ENCODE data around the gene SYNGAP1.

DNA sequence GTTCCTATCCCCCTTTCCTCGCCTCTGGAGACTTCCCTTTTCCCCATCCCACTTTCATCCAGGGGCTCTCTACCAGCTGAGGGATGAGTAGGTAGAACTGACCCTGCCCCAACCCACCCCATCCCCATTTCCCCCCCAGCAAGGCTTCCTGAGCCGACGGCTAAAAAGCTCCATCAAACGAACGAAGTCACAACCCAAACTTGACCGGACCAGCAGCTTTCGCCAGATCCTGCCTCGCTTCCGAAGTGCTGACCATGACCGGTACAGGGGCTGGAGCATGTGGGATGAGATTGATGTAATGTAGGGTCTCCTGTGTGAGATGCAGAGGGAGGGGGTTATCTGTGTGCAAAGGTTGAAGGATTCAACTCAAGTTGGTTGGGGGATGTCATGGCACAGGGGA lies 12.7 kb downstream of the SYNGAP1 start:
- TF ChIP-seq, protein P1, sequence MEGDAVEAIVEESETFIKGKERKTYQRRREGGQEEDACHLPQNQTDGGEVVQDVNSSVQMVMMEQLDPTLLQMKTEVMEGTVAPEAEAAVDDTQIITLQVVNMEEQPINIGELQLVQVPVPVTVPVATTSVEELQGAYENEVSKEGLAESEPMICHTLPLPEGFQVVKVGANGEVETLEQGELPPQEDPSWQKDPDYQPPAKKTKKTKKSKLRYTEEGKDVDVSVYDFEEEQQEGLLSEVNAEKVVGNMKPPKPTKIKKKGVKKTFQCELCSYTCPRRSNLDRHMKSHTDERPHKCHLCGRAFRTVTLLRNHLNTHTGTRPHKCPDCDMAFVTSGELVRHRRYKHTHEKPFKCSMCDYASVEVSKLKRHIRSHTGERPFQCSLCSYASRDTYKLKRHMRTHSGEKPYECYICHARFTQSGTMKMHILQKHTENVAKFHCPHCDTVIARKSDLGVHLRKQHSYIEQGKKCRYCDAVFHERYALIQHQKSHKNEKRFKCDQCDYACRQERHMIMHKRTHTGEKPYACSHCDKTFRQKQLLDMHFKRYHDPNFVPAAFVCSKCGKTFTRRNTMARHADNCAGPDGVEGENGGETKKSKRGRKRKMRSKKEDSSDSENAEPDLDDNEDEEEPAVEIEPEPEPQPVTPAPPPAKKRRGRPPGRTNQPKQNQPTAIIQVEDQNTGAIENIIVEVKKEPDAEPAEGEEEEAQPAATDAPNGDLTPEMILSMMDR (IDR thresholded peaks at IDR 0.05; ENCODE audit: borderline replicate concordance, extremely low read depth, low read length, poor library complexity, severe bottlenecking): no peak
- TF ChIP-seq EZH2 (IDR thresholded peaks at IDR 0.05; ENCODE audit: borderline replicate concordance, low read depth, low read length, severe bottlenecking): no peak

All from DND-41 (cell line).